ENCODE measurements around the gene EMC1.

EMC1 gene

DNA sequence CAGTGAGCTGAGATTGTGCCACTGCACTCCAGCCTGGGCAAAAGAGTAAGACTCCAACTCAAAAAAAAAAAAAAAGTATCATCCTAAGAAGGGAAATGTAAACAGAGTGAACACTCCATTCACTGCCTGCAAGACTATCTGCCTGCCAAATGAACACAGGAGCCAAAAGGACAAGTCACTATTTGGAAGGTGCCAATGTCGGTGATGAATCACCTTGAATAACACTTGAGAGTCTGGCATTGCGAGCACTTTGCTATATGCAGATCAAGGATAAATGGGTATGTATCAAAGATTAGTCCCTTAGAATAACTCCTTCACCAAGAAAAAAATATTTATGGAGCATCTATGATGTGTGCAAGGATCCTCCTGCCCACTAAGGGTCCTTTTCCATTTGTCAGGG, 47.9 kb downstream of the EMC1 start:
- TF ChIP-seq, protein P1, sequence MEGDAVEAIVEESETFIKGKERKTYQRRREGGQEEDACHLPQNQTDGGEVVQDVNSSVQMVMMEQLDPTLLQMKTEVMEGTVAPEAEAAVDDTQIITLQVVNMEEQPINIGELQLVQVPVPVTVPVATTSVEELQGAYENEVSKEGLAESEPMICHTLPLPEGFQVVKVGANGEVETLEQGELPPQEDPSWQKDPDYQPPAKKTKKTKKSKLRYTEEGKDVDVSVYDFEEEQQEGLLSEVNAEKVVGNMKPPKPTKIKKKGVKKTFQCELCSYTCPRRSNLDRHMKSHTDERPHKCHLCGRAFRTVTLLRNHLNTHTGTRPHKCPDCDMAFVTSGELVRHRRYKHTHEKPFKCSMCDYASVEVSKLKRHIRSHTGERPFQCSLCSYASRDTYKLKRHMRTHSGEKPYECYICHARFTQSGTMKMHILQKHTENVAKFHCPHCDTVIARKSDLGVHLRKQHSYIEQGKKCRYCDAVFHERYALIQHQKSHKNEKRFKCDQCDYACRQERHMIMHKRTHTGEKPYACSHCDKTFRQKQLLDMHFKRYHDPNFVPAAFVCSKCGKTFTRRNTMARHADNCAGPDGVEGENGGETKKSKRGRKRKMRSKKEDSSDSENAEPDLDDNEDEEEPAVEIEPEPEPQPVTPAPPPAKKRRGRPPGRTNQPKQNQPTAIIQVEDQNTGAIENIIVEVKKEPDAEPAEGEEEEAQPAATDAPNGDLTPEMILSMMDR (IDR thresholded peaks at IDR 0.05) = no peak

DNA sequence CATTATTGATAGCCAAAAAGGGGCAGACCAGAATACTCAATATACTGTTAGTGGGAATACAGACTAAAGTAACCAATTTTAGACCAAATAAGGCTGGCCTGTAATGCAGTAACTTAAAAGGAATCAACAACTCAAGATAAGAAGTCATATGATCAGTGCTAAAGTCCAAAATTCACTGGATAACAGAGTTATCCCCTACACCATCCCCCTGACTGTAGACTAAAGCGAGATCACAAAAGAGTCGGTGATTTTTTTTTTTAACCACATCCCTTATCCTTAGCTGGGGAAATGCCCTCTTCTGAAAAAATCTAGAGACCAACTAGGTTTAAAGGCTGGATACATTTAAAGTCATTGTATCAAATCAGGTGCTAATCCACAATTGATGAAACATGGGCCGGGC, 48.9 kb downstream of the EMC1 start:
- TF ChIP-seq, protein P1 (IDR thresholded peaks at IDR 0.05) = no peak

- TF ChIP-seq, protein P1 (IDR thresholded peaks at IDR 0.05) = no peak
Measured at GRCh38 chr1:19199969-19200604, 51.2 kb downstream of the EMC1 start.

- TF ChIP-seq, protein P1 (IDR thresholded peaks at IDR 0.05) = no peak
Measured at GRCh38 chr1:19199329-19199968, 51.9 kb downstream of the EMC1 start.

GRCh38 chr1:19198820-19199219, 52.5 kb downstream of the EMC1 start:
- TF ChIP-seq, protein P1 (IDR thresholded peaks at IDR 0.05) = no peak

GRCh38 chr1:19197845-19198244, 53.5 kb downstream of the EMC1 start:
- TF ChIP-seq, protein P1 (IDR thresholded peaks at IDR 0.05) = no peak

GRCh38 chr1:19196331-19196730, 55.0 kb downstream of the EMC1 start:
- TF ChIP-seq, protein P1 (IDR thresholded peaks at IDR 0.05) = no peak
